ENCODE data around the gene YWHAQ.

GRCh38 chr2:9593925-9594324 lies 36.9 kb downstream of the YWHAQ start:
- TF ChIP-seq POLR2A (IDR thresholded peaks at IDR 0.05) (no peak), CTCF (IDR thresholded peaks at IDR 0.05) (no peak), EP300 (IDR thresholded peaks at IDR 0.05) (no peak)
